Femur (tissue), 1 donor: ENCODE measurements around the gene PCDHGA8.

Experiments used
- DNase-seq: peaks from one replicate; pipeline ENCODE4 v3.0.0-alpha.2; 2017

The PCDHGA8 gene

GRCh38 chr5:141437221-141437620 lies 44.8 kb downstream of the PCDHGA8 start:
- DNase-seq: no peak

- DNase-seq: no peak
Measured at GRCh38 chr5:141439411-141440141, 47.1 kb downstream of the PCDHGA8 start.

- DNase-seq: no peak
Measured at GRCh38 chr5:141440341-141440740, 47.9 kb downstream of the PCDHGA8 start.

GRCh38 chr5:141441571-141442170 lies 49.2 kb downstream of the PCDHGA8 start:
- no peak for DNase-seq
